ENCODE measurements around the gene EZR.

GRCh38 chr6:158828807-158829206 is 9.6 kb upstream of the EZR start:
- TF ChIP-seq CTCF (IDR thresholded peaks at IDR 0.05): no peak
- TF ChIP-seq POLR2A (IDR thresholded peaks at IDR 0.05): no peak

Data from esophagus squamous epithelium (tissue), 4 donors.